Right lobe of liver (tissue), 6 donors: ENCODE data around the gene FOXO4. TPM values are rescaled to one million over a fixed set of nuclear protein-coding genes. Genes with fewer than 3 reads are reported as not detected.
"Not testable (repeated sequence)": the region's sequence is repeated elsewhere in the genome, so short reads cannot be mapped to it uniquely, and the experiment has no call there.

Experiments
- ATAC-seq, 4 donors: fragments of 200-7000 bp; cut with Tn5 transposase; one replicate each; pipeline ENCODE4 v1.9.1; 2020; ENCODE audit warnings: mild to moderate bottlenecking in 4 of 4, moderate library complexity in 4 of 4
- DNase-seq, 3 donors: peaks; one replicate each; pipeline ENCODE4 v3.0.0-alpha.2; 2020
- H3K27ac ChIP-seq, 3 donors: fragments of 200-600 bp; one replicate each; pipeline ENCODE4 v1.8.0; 2022
- H3K27me3 ChIP-seq, 2 donors: fragments of 200-600 bp; one replicate each; pipeline ENCODE4 v1.8.0; 2022
- H3K36me3 ChIP-seq, 4 donors: fragments of 200-600 bp; sonication (generic) in 1 of 4; one replicate each; pipeline versions ENCODE4 v1.5.1 to v1.8.0; 2017 to 2022; ENCODE audit warnings: control low read depth in 1 of 4
- H3K4me1 ChIP-seq, 4 donors: fragments of 200-600 bp; sonication (generic) in 1 of 4; one replicate each; pipeline versions ENCODE4 v1.5.1 to v1.8.0; 2017 to 2022; ENCODE audit warnings: control low read depth in 1 of 4
- H3K4me3 ChIP-seq, 3 donors: fragments of 200-600 bp; one replicate each; pipeline ENCODE4 v1.8.0; 2022
- H3K9me3 ChIP-seq, 4 donors: fragments of 200-600 bp; sonication (generic) in 1 of 4; one replicate each; pipeline versions ENCODE4 v1.5.1 to v1.8.0; 2017 to 2022; ENCODE audit warnings: control low read depth in 1 of 4
- CTCF ChIP-seq, 4 donors: fragments of 200-600 bp in 3 of 4; fragments of 450-650 bp in 1 of 4; IDR thresholded peaks; one replicate each; pipeline versions ENCODE4 v1.5.1 to v1.8.0; 2016 to 2022; ENCODE audit warnings: antibody characterized with exemption in 4 of 4, mild to moderate bottlenecking in 2 of 4
- POLR2A ChIP-seq: fragments of 450-650 bp; IDR thresholded peaks from one replicate; pipeline ENCODE4 v1.6.1; 2017; ENCODE audit warnings: antibody characterized with exemption, mild to moderate bottlenecking
- WGBS: methylation state at CpG from one replicate; pipeline ENCODE4 v1.1.6; 2018; ENCODE audit warnings: low coverage, low lambda C conversion rate; ENCODE audit not compliant: insufficient coverage; ENCODE audit errors: missing lambda C conversion rate; 5-methylcytosine and 5-hydroxymethylcytosine counted together
- intact Hi-C, 2 donors: fragments of 100-400 bp; cut with DNase I; formaldehyde crosslinking; loops; one replicate each; pipeline versions ENCODE4 v1.11.2 to v1.14.1; 2022
- long read RNA-seq: library from polyadenylated mRNA; unstranded; transcript quantifications from one replicate; pipeline ENCODE4 v2.0.0, GENCODE V29; 2019
- total RNA-seq, 6 experiments: library from RNA; depleted of rRNA in 2 of 6; stranded (reverse); fragments of >200 nt in 2 of 6; fragmentation: NEBNext Ultra II Directional in 3 of 6; extraction: Animal tissue kit (Norgen Biotek cat#: 25700) in 3 of 6; gene quantifications; one replicate each; pipeline versions ENCODE4 v1.1.0 to v1.2.4, GENCODE V29; 2016 to 2023
- donor health status: DM: no; HTN: yes; CAD: no.
- donor health status: DM: no; HTN: no; CAD: no.
- donor health status: DM: no; HTN: no; CAD: no.
- donor health status: DM: no; HTN: yes; CAD: no.
- donor health status: DM: no; HTN: yes; CAD: no.

FOXO4 gene
- 10 to 100 TPM in 2 of 6 experiments, 1 to 10 TPM in 4; 5.2 to 12.1 (median 8.5) TPM for total RNA-seq
- long read RNA-seq, result 0 reads

GRCh38 chrX:71095555-71095980 is at the start of gene FOXO4:
Gene FOXO4 (plus strand): TSS chrX:71095851. CDS start chrX:71096529, 678 bp downstream.
- no peaks in the 10 kb centered on the region for H3K36me3 ChIP-seq
- intact Hi-C loops, result no loop called here
- H3K9me3 ChIP-seq, result no peaks in the 10 kb centered on the region
- no peaks in the 10 kb centered on the region for H3K4me1 ChIP-seq
- peak within 1 kb of the TSS; percentile 39 to 59 (median 54) for H3K4me3 ChIP-seq
- ATAC-seq, result peak; percentile 94 to 97 (median 96)
- H3K27ac ChIP-seq, result peak within 1 kb of the TSS in 1 of 3 donors; percentile 34
- no peak for TF ChIP-seq POLR2A
- TF ChIP-seq CTCF (IDR thresholded peaks at IDR 0.05), result no peak
- 10% methylated on average over 28 of the region's 29 CpGs for WGBS
- H3K27me3 ChIP-seq, result no peaks in the 10 kb centered on the region
- DNase-seq, result peak; percentile 93 to 95 (median 94)

- H3K27me3 ChIP-seq, H3K9me3 ChIP-seq, DNase-seq, intact Hi-C loops, H3K4me1 ChIP-seq, H3K4me3 ChIP-seq, H3K36me3 ChIP-seq, ATAC-seq, H3K27ac ChIP-seq: not testable (repeated sequence)
- 88% methylated on average over 8 of the region's 8 CpGs for WGBS
These were observed 47.8 kb upstream of the FOXO4 start for GRCh38 chrX:71047891-71048290.

- Histone ChIP-seq H3K9me3 (no peaks in the 10 kb centered on the region), H3K27ac (no peak overlapping the region), H3K4me1 (no peaks in the 10 kb centered on the region), H3K36me3 (no peaks in the 10 kb centered on the region), H3K4me3 (no peak overlapping the region), H3K27me3 (no peaks in the 10 kb centered on the region)
- DNase-seq (no peak), ATAC-seq (peak in 2 of 4 donors; percentile 11 to 16)
- WGBS, result 51% methylated on average over 3 of the region's 7 CpGs
- TF ChIP-seq CTCF (IDR thresholded peaks at IDR 0.05) (no peak), POLR2A (no peak)
- intact Hi-C loops, result no loop called here
These were observed 42.9 kb upstream of the FOXO4 start for GRCh38 chrX:71052721-71053120.

GRCh38 chrX:71053217-71053621 is 42.4 kb upstream of the FOXO4 start:
- no peak for TF ChIP-seq CTCF (IDR thresholded peaks at IDR 0.05)
- no peak for TF ChIP-seq POLR2A
- peak; percentile 7 to 41 (median 31) for ATAC-seq
- no peak overlapping the region for H3K4me3 ChIP-seq
- 70% methylated on average over 5 of the region's 18 CpGs for WGBS
- H3K27ac ChIP-seq, result no peak overlapping the region
- no peaks in the 10 kb centered on the region for H3K36me3 ChIP-seq
- intact Hi-C loops, result no loop called here
- no peaks in the 10 kb centered on the region for H3K27me3 ChIP-seq
- no peaks in the 10 kb centered on the region for H3K9me3 ChIP-seq
- no peaks in the 10 kb centered on the region for H3K4me1 ChIP-seq
- no peak for DNase-seq

- no peak overlapping the region for H3K27ac ChIP-seq
- H3K4me1 ChIP-seq, result no peaks in the 10 kb centered on the region
- ATAC-seq (no peak), DNase-seq (no peak)
- H3K4me3 ChIP-seq, result no peak overlapping the region
- H3K36me3 ChIP-seq, result peaks cover 0 to 12% (median 0%) of the 10 kb centered on the region in 4 donors
- intact Hi-C loops, result no loop called here
- TF ChIP-seq CTCF (IDR thresholded peaks at IDR 0.05), result no peak
- TF ChIP-seq POLR2A, result no peak
- H3K9me3 ChIP-seq, result no peaks in the 10 kb centered on the region
- no peaks in the 10 kb centered on the region for H3K27me3 ChIP-seq
These were observed 38.8 kb upstream of the FOXO4 start for GRCh38 chrX:71056867-71057266.
